ENCODE data around the gene UBE4B. TPM values are rescaled to one million over a fixed set of nuclear protein-coding genes. Genes with fewer than 3 reads are reported as not detected.

Gene UBE4B
- total RNA-seq, 1 donor from 2014 or later: 63.7 TPM

DNA sequence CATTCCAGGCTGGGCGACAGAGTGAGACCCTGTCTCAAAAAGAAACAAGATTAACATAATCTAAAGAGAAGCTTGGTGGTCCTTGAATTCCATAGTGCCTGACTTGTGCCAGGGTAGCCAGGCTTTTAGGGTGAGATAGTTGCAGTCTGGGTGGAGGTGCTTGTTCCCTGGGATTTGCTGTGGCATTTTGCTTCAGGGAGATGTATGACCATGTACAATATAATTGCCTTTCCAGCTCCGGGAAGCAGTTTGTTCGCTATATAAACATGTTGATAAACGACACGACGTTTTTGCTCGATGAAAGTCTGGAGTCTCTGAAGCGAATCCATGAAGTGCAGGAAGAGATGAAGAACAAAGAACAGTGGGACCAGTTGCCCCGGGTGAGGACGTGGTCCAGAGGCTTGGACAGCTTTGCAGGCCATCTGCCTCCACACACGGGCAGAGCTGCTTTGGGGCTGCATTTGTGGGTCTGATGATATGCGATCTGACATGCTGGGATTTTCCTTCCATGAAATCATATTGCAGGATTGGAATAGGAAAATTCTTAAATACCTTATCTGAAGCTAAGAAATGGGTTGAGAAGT lies 128.2 kb downstream of the UBE4B start:
- Mint-ChIP-seq H3K9me3 (no peaks in the 10 kb centered on the region), H3K36me3 (peaks cover 28% of the 10 kb centered on the region), H3K27me3 (ENCODE audit: low read depth) (no peaks in the 10 kb centered on the region), H3K4me3 (no peak overlapping the region), H3K27ac (peak overlapping the region; percentile 19), H3K4me1 (no peaks in the 10 kb centered on the region)
- DNase-seq (ENCODE audit: low spot score in 2 of 2, unreplicated experiment in 2 of 2): no peak
- TF ChIP-seq CTCF (IDR thresholded peaks at IDR 0.05; ENCODE audit: unreplicated experiment): no peak

DNA sequence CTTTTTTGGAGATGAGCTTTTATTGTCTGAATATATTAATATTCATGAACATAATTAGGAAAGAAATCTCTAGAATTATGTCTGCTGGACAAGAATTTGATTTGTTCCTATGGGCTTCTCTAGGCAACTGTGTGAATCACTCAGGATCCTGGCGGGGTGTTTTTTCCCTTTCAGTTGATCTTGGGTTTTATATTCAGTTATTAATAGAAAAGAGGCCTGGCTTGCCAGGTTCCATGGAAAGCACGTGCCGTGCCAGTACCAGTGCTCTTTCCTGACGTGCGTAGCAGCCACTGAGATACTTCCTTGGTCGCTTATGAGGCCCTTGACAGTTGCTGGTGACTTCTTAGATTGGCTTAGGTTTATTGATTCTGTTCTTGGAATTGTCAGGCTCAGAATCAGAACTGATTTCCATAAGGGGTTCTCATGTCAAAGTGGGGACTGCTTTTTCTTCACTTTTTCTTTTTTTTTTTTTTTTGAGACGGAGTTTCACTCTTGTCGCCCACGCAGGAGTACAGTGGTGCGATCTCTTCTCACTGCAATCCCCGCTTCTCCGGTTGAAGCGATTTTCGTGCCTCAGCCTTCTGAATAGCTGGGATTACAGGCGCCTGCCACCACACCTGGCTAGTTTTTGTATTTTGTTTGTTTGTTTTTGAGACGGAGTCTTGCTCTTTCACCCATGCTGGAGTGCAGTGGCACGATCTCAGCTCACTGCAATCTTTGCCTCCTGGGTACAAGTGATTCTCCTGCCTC lies 129.0 kb downstream of the UBE4B start:
- Mint-ChIP-seq H3K27ac (no peak overlapping the region), H3K4me3 (no peak overlapping the region), H3K9me3 (no peaks in the 10 kb centered on the region), H3K36me3 (peaks cover 32% of the 10 kb centered on the region), H3K27me3 (ENCODE audit: low read depth) (no peaks in the 10 kb centered on the region), H3K4me1 (no peaks in the 10 kb centered on the region)
- TF ChIP-seq CTCF (IDR thresholded peaks at IDR 0.05; ENCODE audit: unreplicated experiment): no peak
- no peak for DNase-seq (ENCODE audit: low spot score in 2 of 2, unreplicated experiment in 2 of 2)

- no peak for DNase-seq (ENCODE audit: low spot score in 2 of 2, unreplicated experiment in 2 of 2)
- TF ChIP-seq CTCF (IDR thresholded peaks at IDR 0.05; ENCODE audit: unreplicated experiment): no peak
- Mint-ChIP-seq H3K27me3 (ENCODE audit: low read depth) (no peaks in the 10 kb centered on the region), H3K9me3 (no peaks in the 10 kb centered on the region), H3K27ac (no peak overlapping the region), H3K36me3 (peaks cover 43% of the 10 kb centered on the region), H3K4me3 (no peak overlapping the region), H3K4me1 (peaks cover 15% of the 10 kb centered on the region)
These were observed 136.3 kb downstream of the UBE4B start for GRCh38 chr1:10168912-10169514.

DNA sequence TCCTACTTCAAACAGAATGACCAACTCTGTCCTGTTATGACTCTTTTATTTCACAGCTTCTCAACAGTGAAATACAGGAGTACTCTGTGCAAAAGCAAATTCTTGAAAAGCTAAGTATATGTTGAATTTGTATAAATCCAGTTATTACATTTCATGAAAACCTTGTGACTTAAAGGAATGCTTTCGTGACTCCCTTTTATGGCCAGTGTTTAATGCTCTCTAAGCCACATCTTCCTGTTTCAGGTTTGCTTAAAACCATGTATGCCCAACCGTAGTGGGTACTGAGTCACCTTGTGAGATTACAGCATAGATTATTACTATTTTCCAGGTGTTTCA lies 137.4 kb downstream of the UBE4B start:
- Mint-ChIP-seq H3K4me1 (peaks cover 15% of the 10 kb centered on the region), H3K4me3 (no peak overlapping the region), H3K9me3 (peaks cover 4% of the 10 kb centered on the region), H3K27me3 (ENCODE audit: low read depth) (no peaks in the 10 kb centered on the region), H3K36me3 (peaks cover 43% of the 10 kb centered on the region), H3K27ac (peak overlapping the region; percentile 84)
- no peak for DNase-seq (ENCODE audit: low spot score in 2 of 2, unreplicated experiment in 2 of 2)
- no peak for TF ChIP-seq CTCF (IDR thresholded peaks at IDR 0.05; ENCODE audit: unreplicated experiment)

DNA sequence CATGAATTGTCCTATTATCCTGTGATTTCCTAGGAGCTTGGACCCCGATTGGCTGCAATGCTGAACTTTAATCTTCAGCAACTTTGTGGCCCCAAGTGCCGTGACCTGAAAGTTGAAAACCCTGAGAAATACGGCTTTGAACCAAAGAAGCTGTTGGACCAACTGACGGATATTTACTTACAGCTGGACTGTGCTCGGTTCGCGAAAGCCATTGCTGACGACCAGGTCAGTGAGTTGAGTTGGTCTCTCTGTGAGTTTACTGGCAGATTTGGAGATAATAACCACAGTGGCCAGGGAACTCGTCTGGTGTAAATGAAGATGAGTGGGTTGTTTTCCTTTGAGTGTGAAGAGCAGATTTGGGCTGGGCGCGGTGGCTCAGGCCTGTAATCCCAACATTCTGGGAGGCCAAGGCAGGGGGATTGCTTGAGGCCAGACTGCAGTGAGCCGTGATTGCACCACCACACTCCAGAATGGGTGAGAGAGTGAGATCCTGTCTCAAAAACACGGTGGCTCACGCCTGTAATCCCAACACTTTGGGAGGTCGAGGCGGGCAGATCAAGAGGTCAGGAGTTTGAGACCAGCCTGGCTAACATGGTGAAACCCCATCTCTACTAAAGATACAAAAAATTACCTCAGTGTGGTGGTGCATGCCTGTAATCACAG lies 138.5 kb downstream of the UBE4B start:
- Mint-ChIP-seq H3K36me3 (peaks cover 41% of the 10 kb centered on the region), H3K27ac (peak overlapping the region; percentile 59), H3K4me3 (no peak overlapping the region), H3K4me1 (peaks cover 15% of the 10 kb centered on the region), H3K9me3 (peaks cover 12% of the 10 kb centered on the region), H3K27me3 (ENCODE audit: low read depth) (no peaks in the 10 kb centered on the region)
- DNase-seq (ENCODE audit: low spot score in 2 of 2, unreplicated experiment in 2 of 2): no peak
- TF ChIP-seq CTCF (IDR thresholded peaks at IDR 0.05; ENCODE audit: unreplicated experiment): no peak
